HUES6 (cell line): Measurements from ENCODE around the gene ACOXL.

Experiments
- H3K27ac ChIP-seq: 2 replicates; pipeline ENCODE4 v1.7.0; 2013; ENCODE audit warnings: low read depth, mild to moderate bottlenecking, low read length, inconsistent platforms
- H3K27me3 ChIP-seq: 2 replicates; pipeline ENCODE4 v1.6.1; 2013; ENCODE audit warnings: low read length; ENCODE audit not compliant: control insufficient read depth, insufficient read depth
- H3K36me3 ChIP-seq: 2 replicates; pipeline ENCODE4 v1.6.1; 2013; ENCODE audit warnings: low read length; ENCODE audit not compliant: control insufficient read depth, insufficient read depth
- H3K4me1 ChIP-seq: 2 replicates; pipeline ENCODE4 v1.6.1; 2013; ENCODE audit warnings: low read length; ENCODE audit not compliant: control insufficient read depth, insufficient read depth
- H3K4me3 ChIP-seq: 2 replicates; pipeline ENCODE4 v1.5.1; 2013; ENCODE audit warnings: low read depth, low read length
- H3K9ac ChIP-seq: one replicate; pipeline ENCODE4 v1.6.1; 2013; ENCODE audit warnings: mild to moderate bottlenecking, low read length
- H3K9me3 ChIP-seq: 2 replicates; pipeline ENCODE4 v1.6.1; 2013; ENCODE audit warnings: low read depth, low read length; ENCODE audit not compliant: control insufficient read depth, insufficient read depth

Gene ACOXL

DNA sequence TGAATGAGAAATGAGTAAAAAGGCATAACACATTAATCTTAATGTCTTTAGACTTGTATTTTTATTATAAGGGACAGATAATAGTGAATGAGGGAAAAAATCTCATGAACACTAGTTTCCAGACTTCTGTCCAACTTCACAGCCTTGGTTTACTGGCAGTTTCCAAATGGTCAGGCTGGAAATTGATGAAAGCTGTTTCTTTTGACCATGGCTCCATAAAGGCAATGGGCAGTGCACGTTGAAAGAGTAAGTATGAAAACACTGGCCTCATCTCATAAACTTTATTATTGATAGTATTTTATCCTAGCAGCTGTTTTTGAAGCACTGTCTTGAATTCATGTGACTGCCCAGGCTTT, 411.4 kb downstream of the ACOXL start:
- Histone ChIP-seq H3K9ac (no peak overlapping the region), H3K9me3 (no peaks in the 10 kb centered on the region), H3K27me3 (no peaks in the 10 kb centered on the region), H3K36me3 (peaks cover 32% of the 10 kb centered on the region; the same call in 1 of the 2 replicates), H3K4me1 (peaks cover 2% of the 10 kb centered on the region; the same call in 1 of the 2 replicates), H3K27ac (no peak overlapping the region), H3K4me3 (no peak overlapping the region)

DNA sequence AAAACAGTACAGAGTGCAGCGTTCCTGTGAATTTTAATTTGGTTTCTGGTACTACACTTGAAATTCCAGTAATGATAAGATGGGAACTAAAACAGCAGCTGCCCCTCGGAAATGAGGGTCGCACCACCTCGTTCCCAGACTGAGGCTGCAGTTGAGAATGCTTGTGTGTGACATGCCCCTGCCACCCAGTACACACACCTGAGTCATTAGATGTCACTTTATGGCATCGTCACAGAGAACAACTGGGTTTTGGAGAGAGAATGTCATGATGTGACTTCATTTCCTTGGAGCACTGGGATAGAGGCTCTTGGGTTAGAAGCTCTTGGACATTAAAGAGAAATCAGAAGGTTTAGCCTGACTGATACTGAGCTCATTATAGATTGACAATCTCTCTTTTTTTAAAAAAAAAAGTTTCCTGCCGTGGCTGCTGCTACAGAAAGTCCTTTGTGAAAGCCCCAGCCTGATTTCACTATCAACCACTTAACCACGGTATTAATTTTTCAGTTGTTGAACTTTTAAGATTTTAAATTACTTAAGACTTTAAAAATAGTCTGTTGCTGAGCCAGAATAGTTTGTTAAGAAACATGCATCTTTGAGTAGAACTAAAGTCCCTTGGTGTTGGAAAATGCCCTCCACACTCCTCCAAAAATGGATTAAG, 412.9 kb downstream of the ACOXL start:
- no peak overlapping the region for H3K4me3 ChIP-seq
- no peaks in the 10 kb centered on the region for H3K9me3 ChIP-seq
- no peak overlapping the region for H3K27ac ChIP-seq
- no peaks in the 10 kb centered on the region for H3K27me3 ChIP-seq
- H3K9ac ChIP-seq: no peak overlapping the region
- H3K4me1 ChIP-seq: peaks cover 2% of the 10 kb centered on the region; the same call in 1 of the 2 replicates
- peaks cover 26% of the 10 kb centered on the region; the same call in 1 of the 2 replicates for H3K36me3 ChIP-seq

GRCh38 chr2:111145951-111146350, 413.6 kb downstream of the ACOXL start:
- Histone ChIP-seq H3K27ac (no peak overlapping the region), H3K9ac (no peak overlapping the region), H3K4me1 (peaks cover 2% of the 10 kb centered on the region; the same call in 1 of the 2 replicates), H3K4me3 (no peak overlapping the region), H3K9me3 (no peaks in the 10 kb centered on the region), H3K27me3 (no peaks in the 10 kb centered on the region), H3K36me3 (peaks cover 25% of the 10 kb centered on the region; the same call in 1 of the 2 replicates)

GRCh38 chr2:111148225-111148873, 416.0 kb downstream of the ACOXL start:
- Histone ChIP-seq H3K9ac (no peak overlapping the region), H3K9me3 (no peaks in the 10 kb centered on the region), H3K27me3 (no peaks in the 10 kb centered on the region), H3K27ac (no peak overlapping the region), H3K4me1 (peaks cover 2% of the 10 kb centered on the region; the same call in 1 of the 2 replicates), H3K4me3 (no peak overlapping the region), H3K36me3 (peaks cover 40% of the 10 kb centered on the region)

GRCh38 chr2:111148925-111149324, 416.6 kb downstream of the ACOXL start:
- H3K4me3 ChIP-seq: no peak overlapping the region
- no peaks in the 10 kb centered on the region for H3K27me3 ChIP-seq
- H3K27ac ChIP-seq: no peak overlapping the region
- peaks cover 2% of the 10 kb centered on the region; the same call in 1 of the 2 replicates for H3K4me1 ChIP-seq
- no peak overlapping the region for H3K9ac ChIP-seq
- H3K36me3 ChIP-seq: peaks cover 46% of the 10 kb centered on the region
- no peaks in the 10 kb centered on the region for H3K9me3 ChIP-seq

DNA sequence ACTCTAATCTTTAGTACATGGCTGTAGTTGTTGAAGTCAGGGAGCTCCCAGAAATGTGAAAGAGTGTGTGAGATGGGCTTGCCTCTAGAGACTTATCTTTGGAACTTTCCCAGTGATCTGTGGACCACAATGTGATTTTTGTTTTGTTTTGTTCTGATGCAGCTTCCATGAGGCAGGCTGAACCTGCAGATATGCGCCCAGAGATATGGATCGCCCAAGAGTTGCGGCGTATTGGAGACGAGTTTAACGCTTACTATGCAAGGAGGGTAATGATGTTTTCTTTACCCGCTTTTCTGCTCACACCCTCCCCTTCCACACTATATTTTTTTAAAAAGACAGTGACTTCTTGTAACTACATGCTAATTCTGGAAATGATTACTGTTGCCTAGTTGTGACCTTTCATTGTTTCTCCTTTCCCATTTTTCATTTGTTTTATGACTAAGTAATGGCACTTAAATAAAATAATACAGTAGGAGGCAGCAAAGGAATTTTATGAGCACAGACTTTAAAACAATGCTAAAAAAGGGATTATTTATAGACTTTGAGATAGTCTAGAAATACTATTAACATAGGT, 417.6 kb downstream of the ACOXL start:
- Histone ChIP-seq H3K27ac (no peak overlapping the region), H3K27me3 (no peaks in the 10 kb centered on the region), H3K4me1 (peaks cover 2% of the 10 kb centered on the region; the same call in 1 of the 2 replicates), H3K9me3 (no peaks in the 10 kb centered on the region), H3K9ac (no peak overlapping the region), H3K4me3 (no peak overlapping the region), H3K36me3 (peaks cover 49% of the 10 kb centered on the region)

DNA sequence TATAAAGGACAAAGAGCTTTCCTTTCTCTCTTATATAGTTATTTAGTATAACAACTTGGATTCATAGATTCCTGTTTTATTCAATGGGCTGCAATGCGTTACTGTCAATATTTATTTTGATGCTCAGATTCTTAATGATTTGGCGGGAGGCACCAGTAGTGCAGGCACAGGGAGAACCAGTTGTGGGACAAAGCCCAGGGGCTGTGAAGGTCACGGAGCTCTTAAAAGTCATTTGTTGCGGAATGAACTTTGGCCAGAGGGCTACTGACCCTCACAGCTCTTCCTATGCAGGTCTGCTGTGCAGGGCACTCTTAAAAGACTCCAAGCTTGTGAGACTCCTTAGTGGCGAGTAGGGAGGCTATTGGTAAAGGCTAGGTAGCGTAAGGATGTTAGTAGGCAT, 422.4 kb downstream of the ACOXL start:
- H3K4me3 ChIP-seq: no peak overlapping the region
- H3K9me3 ChIP-seq: no peaks in the 10 kb centered on the region
- H3K4me1 ChIP-seq: no peaks in the 10 kb centered on the region
- H3K27me3 ChIP-seq: no peaks in the 10 kb centered on the region
- H3K9ac ChIP-seq: no peak overlapping the region
- H3K27ac ChIP-seq: no peak overlapping the region
- H3K36me3 ChIP-seq: peaks cover 89% of the 10 kb centered on the region

GRCh38 chr2:111155610-111156009, 423.2 kb downstream of the ACOXL start:
- Histone ChIP-seq H3K27me3 (no peaks in the 10 kb centered on the region), H3K9me3 (no peaks in the 10 kb centered on the region), H3K27ac (no peak overlapping the region), H3K4me3 (no peak overlapping the region), H3K9ac (no peak overlapping the region), H3K36me3 (peaks cover 86% of the 10 kb centered on the region), H3K4me1 (no peaks in the 10 kb centered on the region)

DNA sequence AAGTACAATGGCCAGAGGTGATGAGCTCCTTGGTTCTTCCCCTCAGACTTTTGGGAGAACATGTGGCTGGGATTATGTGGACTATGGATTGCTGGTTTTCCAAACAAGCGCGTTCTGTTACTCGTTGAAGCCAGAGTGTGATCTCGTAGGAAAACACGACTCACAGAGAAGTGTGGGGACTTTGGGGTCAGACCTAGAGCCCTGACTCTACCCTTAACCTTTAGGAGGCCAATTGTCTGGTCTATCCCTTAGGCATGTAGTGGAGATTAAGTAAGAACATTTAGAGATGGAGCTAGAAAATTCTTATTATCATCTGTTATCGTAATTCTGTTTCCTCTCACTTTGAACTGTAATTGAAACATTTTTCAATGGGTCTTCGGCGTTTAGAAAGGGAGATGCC, 424.2 kb downstream of the ACOXL start:
- Histone ChIP-seq H3K9me3 (no peaks in the 10 kb centered on the region), H3K36me3 (peaks cover 84% of the 10 kb centered on the region), H3K4me1 (no peaks in the 10 kb centered on the region), H3K4me3 (no peak overlapping the region), H3K27me3 (no peaks in the 10 kb centered on the region), H3K9ac (no peak overlapping the region), H3K27ac (no peak overlapping the region)

DNA sequence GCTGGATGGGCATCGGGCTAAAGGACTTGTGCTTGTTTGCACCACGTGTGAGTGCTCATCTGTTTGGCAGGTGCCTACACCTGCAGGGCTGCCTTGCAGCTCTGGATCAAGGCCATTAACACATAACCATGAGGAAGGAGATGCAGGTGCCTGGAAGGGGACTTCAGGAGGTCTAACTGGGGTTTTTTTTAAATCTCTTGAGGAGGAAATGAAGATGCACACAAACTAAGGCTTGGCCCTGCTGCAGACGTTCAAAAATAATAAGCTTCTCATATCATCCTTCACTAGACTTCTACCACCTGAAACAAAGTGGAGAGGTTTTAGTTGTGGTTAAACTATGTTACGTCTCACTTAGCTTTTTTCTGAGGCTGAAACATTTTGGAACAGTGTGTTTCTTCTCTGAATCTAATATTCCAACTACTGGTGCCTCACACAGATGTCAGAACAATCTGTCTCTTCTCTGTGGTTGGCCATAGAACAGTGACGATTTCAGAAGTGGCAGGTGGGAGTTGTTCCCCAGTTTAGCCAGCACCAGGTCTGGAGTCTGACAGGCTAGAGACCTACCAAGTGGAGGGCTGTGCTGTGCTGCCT, 424.8 kb downstream of the ACOXL start:
- Histone ChIP-seq H3K9ac (no peak overlapping the region), H3K4me3 (no peak overlapping the region), H3K27me3 (no peaks in the 10 kb centered on the region), H3K36me3 (peaks cover 84% of the 10 kb centered on the region), H3K9me3 (no peaks in the 10 kb centered on the region), H3K27ac (no peak overlapping the region), H3K4me1 (no peaks in the 10 kb centered on the region)

DNA sequence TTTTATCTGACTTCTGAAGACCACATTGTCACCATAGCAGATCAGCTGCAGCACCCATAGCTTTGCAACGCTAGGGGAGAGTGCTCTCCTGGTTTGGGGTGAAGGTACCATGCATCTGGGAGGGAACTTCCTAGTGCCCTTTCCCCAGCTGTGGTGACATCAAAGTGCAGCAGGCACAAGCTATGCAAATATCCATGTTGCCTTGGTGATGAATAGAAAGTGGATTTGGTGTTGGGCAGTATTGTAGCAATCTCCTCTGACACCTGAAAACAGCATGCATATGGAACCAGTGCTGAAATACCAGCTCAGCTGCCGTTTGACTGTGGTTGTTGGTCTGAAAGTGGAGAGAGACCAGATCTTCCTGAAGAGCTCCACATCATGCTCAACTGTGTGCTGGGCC, 425.4 kb downstream of the ACOXL start:
- H3K36me3 ChIP-seq: peaks cover 78% of the 10 kb centered on the region
- no peak overlapping the region for H3K4me3 ChIP-seq
- H3K4me1 ChIP-seq: peaks cover 5% of the 10 kb centered on the region
- H3K9me3 ChIP-seq: no peaks in the 10 kb centered on the region
- no peak overlapping the region for H3K9ac ChIP-seq
- H3K27me3 ChIP-seq: no peaks in the 10 kb centered on the region
- H3K27ac ChIP-seq: no peak overlapping the region
